CD14-positive monocyte (primary cell): ENCODE data around the gene TMEM135. TPM values are rescaled to one million over a fixed set of nuclear protein-coding genes. Genes with fewer than 3 reads are reported as not detected.

Source experiments
- DNase-seq, 3 donors: peaks; one replicate each; pipeline ENCODE4 v3.0.0-alpha.2; 2011 to 2022
- H2AFZ ChIP-seq: 2 replicates; pipeline ENCODE4 v1.6.0; 2012; ENCODE audit warnings: mild to moderate bottlenecking, low read depth, low read length, inconsistent platforms; ENCODE audit not compliant: insufficient read depth, poor library complexity, severe bottlenecking
- H3K27ac ChIP-seq, 2 donors: 1 replicate in 1 of 2; 2 replicates in 1 of 2; pipeline ENCODE4 v1.5.1; 2012 to 2013; ENCODE audit warnings: low read length in 2 of 2, control low read depth in 1 of 2, inconsistent platforms in 1 of 2, low read depth in 1 of 2, mild to moderate bottlenecking in 1 of 2
- H3K27me3 ChIP-seq, 2 donors: one replicate each; pipeline versions ENCODE4 v1.6.0 to v1.6.1; 2011 to 2013; ENCODE audit warnings: low read length in 2 of 2; ENCODE audit not compliant: control insufficient read depth in 2 of 2, insufficient read depth in 2 of 2
- H3K36me3 ChIP-seq, 2 donors: replicated peaks in 1 of 2; 1 replicate in 1 of 2; 2 replicates in 1 of 2; pipeline versions ENCODE4 v1.5.1 to v1.6.1; 2012 to 2013; ENCODE audit warnings: low read length in 2 of 2, control low read depth in 1 of 2, inconsistent platforms in 1 of 2, mild to moderate bottlenecking in 1 of 2; ENCODE audit not compliant: insufficient read depth in 2 of 2, control insufficient read depth in 1 of 2
- H3K4me1 ChIP-seq, 2 donors: 1 replicate in 1 of 2; 2 replicates in 1 of 2; pipeline versions ENCODE4 v1.5.1 to v1.6.1; 2012 to 2013; ENCODE audit warnings: low read length in 2 of 2, control low read depth in 1 of 2, inconsistent platforms in 1 of 2, mild to moderate bottlenecking in 1 of 2, moderate library complexity in 1 of 2; ENCODE audit not compliant: insufficient read depth in 2 of 2, control insufficient read depth in 1 of 2
- H3K4me2 ChIP-seq: replicated peaks from 2 replicates; pipeline ENCODE3; 2012; ENCODE audit warnings: low read length, moderate library complexity, mild to moderate bottlenecking; ENCODE audit not compliant: poor library complexity, severe bottlenecking; ENCODE audit errors: extremely low read depth
- H3K4me3 ChIP-seq, 3 experiments: fragments of 200-600 bp in 1 of 3; sonication (generic) in 1 of 3; replicated peaks in 1 of 3; 1 replicate in 2 of 3; 2 replicates in 1 of 3; pipeline ENCODE4 v1.5.1; 2011 to 2013; ENCODE audit warnings: low read length in 3 of 3, mild to moderate bottlenecking in 3 of 3, control low read depth in 2 of 3, low read depth in 2 of 3, inconsistent platforms in 1 of 3, moderate library complexity in 1 of 3
- H3K79me2 ChIP-seq: 2 replicates; pipeline ENCODE4 v1.6.0; 2012; ENCODE audit warnings: mild to moderate bottlenecking, control low read depth, inconsistent platforms, low read length, moderate library complexity; ENCODE audit not compliant: insufficient read depth
- H3K9ac ChIP-seq: 2 replicates; pipeline ENCODE4 v1.6.0; 2017; ENCODE audit warnings: low read length, mild to moderate bottlenecking; ENCODE audit not compliant: insufficient read depth, poor library complexity, severe bottlenecking
- H3K9me3 ChIP-seq, 2 donors: replicated peaks in 1 of 2; 1 replicate in 1 of 2; 2 replicates in 1 of 2; pipeline versions ENCODE4 v1.5.1 to v1.6.1; 2012 to 2013; ENCODE audit warnings: low read length in 2 of 2, control low read depth in 1 of 2; ENCODE audit not compliant: control insufficient read depth in 1 of 2, insufficient read depth in 1 of 2
- H4K20me1 ChIP-seq: 2 replicates; pipeline ENCODE4 v1.6.0; 2012; ENCODE audit warnings: mild to moderate bottlenecking, low read length, control low read depth, moderate library complexity; ENCODE audit not compliant: insufficient read depth
- H3K27ac Mint-ChIP-seq, 7 donors: one replicate each; pipeline ENCODE4 v1.8.0; 2020; ENCODE audit warnings: mild to moderate bottlenecking in 7 of 7, mixed read lengths in 7 of 7, moderate library complexity in 6 of 7, inconsistent platforms in 2 of 7
- H3K27me3 Mint-ChIP-seq, 3 donors: one replicate each; pipeline ENCODE4 v1.8.0; 2021 to 2022; ENCODE audit warnings: low read depth in 3 of 3, mild to moderate bottlenecking in 3 of 3, mixed read lengths in 3 of 3, moderate library complexity in 3 of 3, inconsistent platforms in 1 of 3
- H3K36me3 Mint-ChIP-seq, 2 donors: one replicate each; pipeline ENCODE4 v1.8.0; 2020; ENCODE audit warnings: mixed read lengths in 2 of 2, inconsistent platforms in 1 of 2, mild to moderate bottlenecking in 1 of 2
- H3K4me1 Mint-ChIP-seq: one replicate; pipeline ENCODE4 v1.8.0; 2020; ENCODE audit warnings: mild to moderate bottlenecking, mixed read lengths
- H3K4me3 Mint-ChIP-seq, 2 donors: one replicate each; pipeline ENCODE4 v1.8.0; 2020; ENCODE audit warnings: mild to moderate bottlenecking in 2 of 2, mixed read lengths in 2 of 2, moderate library complexity in 1 of 2
- H3K9me3 Mint-ChIP-seq, 7 donors: one replicate each; pipeline ENCODE4 v1.8.0; 2020 to 2022; ENCODE audit warnings: mixed read lengths in 7 of 7, mild to moderate bottlenecking in 6 of 7, moderate library complexity in 6 of 7, inconsistent platforms in 2 of 7
- WGBS: methylation state at CpG from one replicate; pipeline ENCODE4 v1.1.5; 2013; ENCODE audit warnings: missing lambda C conversion rate; ENCODE audit not compliant: insufficient coverage; 5-methylcytosine and 5-hydroxymethylcytosine counted together
- intact Hi-C, 2 donors: fragments of 100-400 bp; cut with micrococcal nuclease; formaldehyde crosslinking; loops; one replicate each; pipeline versions ENCODE4 v1.15.0 to v1.15.1; 2023
- polyA plus RNA-seq, 3 donors: library from polyadenylated mRNA; depleted of rRNA in 1 of 3; unstranded in 2 of 3; stranded (reverse) in 1 of 3; fragments of 300-500 nt in 2 of 3; fragments of >200 nt in 1 of 3; fragmentation: Illumina TruSeq in 2 of 3; gene quantifications; 1 replicate in 2 of 3; 2 replicates in 1 of 3; pipeline ENCODE4 v1.2.3, GENCODE V29; 2012 to 2021
- TF ChIP-seq, protein P1 (sequence below): fragments of 200-600 bp; IDR thresholded peaks from one replicate; pipeline ENCODE4 v1.8.0; 2022; ENCODE audit warnings: antibody characterized with exemption, mild to moderate bottlenecking

Gene TMEM135
- polyA plus RNA-seq, 3 donors: 2.7 to 8.4 (median 5.9) TPM

DNA sequence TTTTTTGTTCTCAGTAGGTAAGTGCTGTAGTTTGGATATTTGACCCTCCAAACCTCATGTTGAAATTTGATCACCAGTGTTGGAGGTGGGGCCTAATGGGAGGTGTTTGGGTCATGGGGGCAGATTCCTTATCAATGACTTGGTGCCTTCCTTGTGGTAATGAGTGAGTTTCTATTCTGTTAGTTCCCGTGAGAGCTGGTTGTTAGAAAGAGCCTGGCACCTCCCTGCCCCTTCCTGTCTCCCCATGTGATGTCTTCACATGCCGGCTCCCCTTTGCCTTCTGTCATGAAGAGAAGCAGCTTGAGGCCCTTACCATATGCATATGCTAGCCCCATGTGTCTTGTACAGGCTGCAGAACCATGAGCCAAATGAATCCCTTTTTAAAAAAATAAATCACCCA is 138.3 kb downstream of the TMEM135 start:
- 89% methylated on average over 1 of the region's 2 CpGs for WGBS
- no peak overlapping the region for H3K4me2 ChIP-seq
- H3K27me3 Mint-ChIP-seq: no peaks in the 10 kb centered on the region
- no peaks in the 10 kb centered on the region for H3K4me1 Mint-ChIP-seq
- no peak overlapping the region for H3K4me3 Mint-ChIP-seq
- no peak overlapping the region for H2AFZ ChIP-seq
- intact Hi-C loops: no loop called here
- H3K36me3 ChIP-seq: no peaks in the 10 kb centered on the region
- H3K4me1 ChIP-seq: no peaks in the 10 kb centered on the region
- TF ChIP-seq, protein P1, sequence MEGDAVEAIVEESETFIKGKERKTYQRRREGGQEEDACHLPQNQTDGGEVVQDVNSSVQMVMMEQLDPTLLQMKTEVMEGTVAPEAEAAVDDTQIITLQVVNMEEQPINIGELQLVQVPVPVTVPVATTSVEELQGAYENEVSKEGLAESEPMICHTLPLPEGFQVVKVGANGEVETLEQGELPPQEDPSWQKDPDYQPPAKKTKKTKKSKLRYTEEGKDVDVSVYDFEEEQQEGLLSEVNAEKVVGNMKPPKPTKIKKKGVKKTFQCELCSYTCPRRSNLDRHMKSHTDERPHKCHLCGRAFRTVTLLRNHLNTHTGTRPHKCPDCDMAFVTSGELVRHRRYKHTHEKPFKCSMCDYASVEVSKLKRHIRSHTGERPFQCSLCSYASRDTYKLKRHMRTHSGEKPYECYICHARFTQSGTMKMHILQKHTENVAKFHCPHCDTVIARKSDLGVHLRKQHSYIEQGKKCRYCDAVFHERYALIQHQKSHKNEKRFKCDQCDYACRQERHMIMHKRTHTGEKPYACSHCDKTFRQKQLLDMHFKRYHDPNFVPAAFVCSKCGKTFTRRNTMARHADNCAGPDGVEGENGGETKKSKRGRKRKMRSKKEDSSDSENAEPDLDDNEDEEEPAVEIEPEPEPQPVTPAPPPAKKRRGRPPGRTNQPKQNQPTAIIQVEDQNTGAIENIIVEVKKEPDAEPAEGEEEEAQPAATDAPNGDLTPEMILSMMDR: no peak
- no peak overlapping the region for H3K9ac ChIP-seq
- H3K79me2 ChIP-seq: no peaks in the 10 kb centered on the region
- no peak overlapping the region for H3K4me3 ChIP-seq
- H3K36me3 Mint-ChIP-seq: peaks cover 0 to 10% of the 10 kb centered on the region in 2 donors
- no peak overlapping the region for H3K27ac Mint-ChIP-seq
- H4K20me1 ChIP-seq: no peaks in the 10 kb centered on the region
- no peak for DNase-seq
- H3K9me3 Mint-ChIP-seq: peaks cover 0 to 12% (median 5%) of the 10 kb centered on the region in 7 donors
- peaks cover 0 to 3% of the 10 kb centered on the region in 2 donors for H3K9me3 ChIP-seq
- no peak overlapping the region for H3K27ac ChIP-seq
- no peaks in the 10 kb centered on the region for H3K27me3 ChIP-seq

DNA sequence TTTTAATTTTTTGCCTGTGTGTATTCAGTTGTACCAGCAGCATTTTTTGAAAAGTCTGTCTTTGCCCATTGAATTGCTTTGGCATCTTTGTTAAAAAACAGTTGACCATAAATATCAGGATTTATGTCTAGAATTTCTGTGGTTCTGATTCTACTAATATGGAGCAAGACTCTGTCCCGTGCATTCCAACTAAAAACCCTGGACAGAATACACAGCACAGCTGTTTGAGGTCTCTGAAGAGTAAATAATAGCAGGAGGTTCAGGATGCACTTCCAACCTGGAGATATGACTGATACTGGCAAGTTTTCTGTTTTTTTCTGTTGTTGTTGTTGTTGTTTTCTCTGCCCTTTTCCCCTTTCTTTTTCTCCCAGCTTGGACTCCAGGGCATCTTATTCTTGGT is 141.9 kb downstream of the TMEM135 start:
- H3K4me3 Mint-ChIP-seq: no peak overlapping the region
- Histone ChIP-seq H4K20me1 (no peaks in the 10 kb centered on the region), H3K27ac (no peak overlapping the region), H3K36me3 (no peaks in the 10 kb centered on the region), H3K4me3 (no peak overlapping the region), H3K4me2 (no peak overlapping the region), H3K9me3 (peaks cover 0 to 3% of the 10 kb centered on the region in 2 donors), H3K9ac (no peak overlapping the region), H2AFZ (no peak overlapping the region), H3K4me1 (no peaks in the 10 kb centered on the region), H3K79me2 (no peaks in the 10 kb centered on the region), H3K27me3 (no peaks in the 10 kb centered on the region)
- H3K27ac Mint-ChIP-seq: no peak overlapping the region
- peaks cover 0 to 12% (median 5%) of the 10 kb centered on the region in 7 donors for H3K9me3 Mint-ChIP-seq
- TF ChIP-seq, protein P1: no peak
- WGBS: no CpG with 5 or more reads among the region's 1 CpG
- H3K27me3 Mint-ChIP-seq: no peaks in the 10 kb centered on the region
- intact Hi-C loops: no loop called here
- no peaks in the 10 kb centered on the region for H3K4me1 Mint-ChIP-seq
- DNase-seq: no peak
- H3K36me3 Mint-ChIP-seq: peaks cover 0 to 10% of the 10 kb centered on the region in 2 donors
